ENCODE data around the gene COL12A1. TPM values are rescaled to one million over a fixed set of nuclear protein-coding genes. Genes with fewer than 3 reads are reported as not detected.

COL12A1 gene
- total RNA-seq, 1 experiment from 2014 or later: 10.4 TPM

DNA sequence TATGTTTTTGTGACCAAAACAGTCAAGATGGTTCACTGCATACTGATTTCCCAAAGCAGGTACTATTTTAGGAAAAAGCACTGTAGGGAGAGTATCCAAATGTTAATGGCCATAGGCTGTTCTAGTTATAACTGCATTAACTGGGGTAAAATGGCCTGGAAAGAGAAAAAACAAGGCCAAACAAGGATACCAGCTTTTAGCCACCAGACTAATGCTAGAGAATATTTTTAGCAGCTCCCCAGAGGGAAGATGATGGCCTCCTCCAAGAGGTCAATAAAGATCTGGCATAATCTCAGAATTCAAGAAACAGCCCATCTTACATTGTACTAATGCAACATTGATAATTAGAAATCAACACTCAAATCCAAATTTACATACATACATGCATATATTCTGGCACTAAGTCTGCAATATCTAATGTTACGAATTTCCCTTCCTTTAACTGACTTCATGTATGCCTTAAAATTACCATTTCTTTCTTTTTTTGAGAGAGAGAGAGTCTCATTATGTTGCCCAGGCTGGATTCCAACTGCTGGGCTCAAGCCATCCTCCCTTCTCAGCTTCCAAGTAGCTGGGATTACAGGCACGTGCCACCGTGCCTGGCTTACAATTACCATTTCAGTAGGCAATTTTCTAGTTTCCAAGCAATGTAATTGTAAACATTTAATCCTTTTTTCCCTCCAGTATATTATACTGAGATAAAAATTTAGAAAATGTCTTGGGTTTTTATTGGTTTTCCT, 28.4 kb upstream of the COL12A1 start:
- TF ChIP-seq SIN3A (IDR thresholded peaks at IDR 0.05; ENCODE audit: borderline replicate concordance, insufficient read depth, low read depth, low read length) (no peak), TCF7L2 (IDR thresholded peaks at IDR 0.05; ENCODE audit: low read depth, low read length) (no peak), REST (IDR thresholded peaks at IDR 0.05; ENCODE audit: insufficient read depth in 1 of 2, low read depth in 2 of 2, low read length in 1 of 2) (no peak), POLR2AphosphoS5 (IDR thresholded peaks at IDR 0.05; ENCODE audit: low read depth, low read length) (no peak)
- TF ChIP-seq, protein P1, sequence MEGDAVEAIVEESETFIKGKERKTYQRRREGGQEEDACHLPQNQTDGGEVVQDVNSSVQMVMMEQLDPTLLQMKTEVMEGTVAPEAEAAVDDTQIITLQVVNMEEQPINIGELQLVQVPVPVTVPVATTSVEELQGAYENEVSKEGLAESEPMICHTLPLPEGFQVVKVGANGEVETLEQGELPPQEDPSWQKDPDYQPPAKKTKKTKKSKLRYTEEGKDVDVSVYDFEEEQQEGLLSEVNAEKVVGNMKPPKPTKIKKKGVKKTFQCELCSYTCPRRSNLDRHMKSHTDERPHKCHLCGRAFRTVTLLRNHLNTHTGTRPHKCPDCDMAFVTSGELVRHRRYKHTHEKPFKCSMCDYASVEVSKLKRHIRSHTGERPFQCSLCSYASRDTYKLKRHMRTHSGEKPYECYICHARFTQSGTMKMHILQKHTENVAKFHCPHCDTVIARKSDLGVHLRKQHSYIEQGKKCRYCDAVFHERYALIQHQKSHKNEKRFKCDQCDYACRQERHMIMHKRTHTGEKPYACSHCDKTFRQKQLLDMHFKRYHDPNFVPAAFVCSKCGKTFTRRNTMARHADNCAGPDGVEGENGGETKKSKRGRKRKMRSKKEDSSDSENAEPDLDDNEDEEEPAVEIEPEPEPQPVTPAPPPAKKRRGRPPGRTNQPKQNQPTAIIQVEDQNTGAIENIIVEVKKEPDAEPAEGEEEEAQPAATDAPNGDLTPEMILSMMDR (IDR thresholded peaks at IDR 0.05): no peak
- no TSS peak for BruUV-seq (replicated peaks)
- Histone ChIP-seq H3K9me3 (ENCODE audit: control insufficient read depth, insufficient read depth, low read depth, low read length) (no peaks in the 10 kb centered on the region), H3K27me3 (ENCODE audit: control insufficient read depth, insufficient read depth, low read length) (no peaks in the 10 kb centered on the region), H3K4me1 (ENCODE audit: control insufficient read depth, insufficient read depth, low read length) (no peaks in the 10 kb centered on the region), H3K4me3 (ENCODE audit: low read depth in 2 of 2, low read length in 2 of 2) (no peak overlapping the region), H3K36me3 (ENCODE audit: control insufficient read depth, insufficient read depth, low read length) (peaks cover 10% of the 10 kb centered on the region), H3K27ac (ENCODE audit: low read length) (no peak overlapping the region)
- DNase-seq (ENCODE audit: low read depth, low spot score) (no peak), ATAC-seq (no peak)
- intact Hi-C loops (cut with micrococcal nuclease; ENCODE audit: unreplicated experiment): no loop called here
- CTCF ChIA-PET: no interaction called here
- in situ Hi-C loops (cut with HindIII; ENCODE audit: low pct_unique_long_range_greater_than_20kb, low sequenced_read_pairs): no loop called here
- POLR2A ChIA-PET: no interaction called here

DNA sequence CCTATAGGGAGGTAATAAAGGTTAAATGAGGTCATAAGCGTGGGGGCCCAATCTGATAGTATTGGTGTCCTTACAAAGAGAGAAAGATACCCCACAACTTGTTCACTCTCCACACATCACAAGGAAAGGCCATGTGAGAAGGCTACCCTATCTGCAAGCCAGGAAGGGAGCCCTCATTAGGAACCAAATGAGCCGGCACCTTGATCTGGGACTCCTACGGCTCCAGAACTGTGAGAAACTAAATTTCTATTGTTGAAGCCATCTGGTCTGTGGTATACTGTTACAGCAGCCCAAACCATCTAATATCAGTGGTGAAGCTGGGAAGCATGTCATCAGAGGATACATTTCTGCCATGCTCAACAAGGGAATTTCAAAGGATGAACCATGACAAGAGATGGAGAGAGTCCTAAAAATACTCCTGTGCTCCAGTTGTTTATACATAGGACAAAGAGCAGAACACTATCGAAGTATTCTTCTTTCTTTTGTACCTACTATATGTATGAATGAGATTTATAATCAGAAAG, 27.3 kb upstream of the COL12A1 start:
- peaks cover 8% of the 10 kb centered on the region for H3K36me3 ChIP-seq (ENCODE audit: control insufficient read depth, insufficient read depth, low read length)
- in situ Hi-C loops (cut with HindIII; ENCODE audit: low pct_unique_long_range_greater_than_20kb, low sequenced_read_pairs): no loop called here
- H3K27ac ChIP-seq (ENCODE audit: low read length): no peak overlapping the region
- ATAC-seq (no peak), DNase-seq (ENCODE audit: low read depth, low spot score) (no peak)
- no peak for TF ChIP-seq REST (IDR thresholded peaks at IDR 0.05; ENCODE audit: insufficient read depth in 1 of 2, low read depth in 2 of 2, low read length in 1 of 2)
- TF ChIP-seq, protein P1 (IDR thresholded peaks at IDR 0.05): no peak
- TF ChIP-seq POLR2AphosphoS5 (IDR thresholded peaks at IDR 0.05; ENCODE audit: low read depth, low read length): no peak
- no peak for TF ChIP-seq TCF7L2 (IDR thresholded peaks at IDR 0.05; ENCODE audit: low read depth, low read length)
- no peak for TF ChIP-seq SIN3A (IDR thresholded peaks at IDR 0.05; ENCODE audit: borderline replicate concordance, insufficient read depth, low read depth, low read length)
- CTCF ChIA-PET: no interaction called here
- BruUV-seq (replicated peaks): no TSS peak
- POLR2A ChIA-PET: no interaction called here
- intact Hi-C loops (cut with micrococcal nuclease; ENCODE audit: unreplicated experiment): no loop called here
- H3K9me3 ChIP-seq (ENCODE audit: control insufficient read depth, insufficient read depth, low read depth, low read length): no peaks in the 10 kb centered on the region
- no peaks in the 10 kb centered on the region for H3K4me1 ChIP-seq (ENCODE audit: control insufficient read depth, insufficient read depth, low read length)
- H3K27me3 ChIP-seq (ENCODE audit: control insufficient read depth, insufficient read depth, low read length): no peaks in the 10 kb centered on the region
- no peak overlapping the region for H3K4me3 ChIP-seq (ENCODE audit: low read depth in 2 of 2, low read length in 2 of 2)

Data from Panc1 (cell line).